Fibroblast of mammary gland (primary cell): ENCODE measurements around the gene RASSF4.
A peak's percentile ranks its signal among the peaks of the same experiment; 100 is the strongest.

Experiments
- DNase-seq: peaks from one replicate; pipeline ENCODE4 v3.0.0-alpha.2; 2010; ENCODE audit warnings: low read depth
- H3K4me3 ChIP-seq: 2 replicates; pipeline ENCODE4 v1.5.1; 2011; ENCODE audit warnings: low read depth, mild to moderate bottlenecking, low read length, moderate library complexity; ENCODE audit not compliant: control insufficient read depth
- TF ChIP-seq, protein P1 (sequence below): conservative IDR thresholded peaks from 2 replicates; pipeline ENCODE4 v1.5.1; 2011; ENCODE audit warnings: low read depth, low read length, inconsistent platforms; ENCODE audit not compliant: control insufficient read depth, insufficient read depth

The RASSF4 gene

DNA sequence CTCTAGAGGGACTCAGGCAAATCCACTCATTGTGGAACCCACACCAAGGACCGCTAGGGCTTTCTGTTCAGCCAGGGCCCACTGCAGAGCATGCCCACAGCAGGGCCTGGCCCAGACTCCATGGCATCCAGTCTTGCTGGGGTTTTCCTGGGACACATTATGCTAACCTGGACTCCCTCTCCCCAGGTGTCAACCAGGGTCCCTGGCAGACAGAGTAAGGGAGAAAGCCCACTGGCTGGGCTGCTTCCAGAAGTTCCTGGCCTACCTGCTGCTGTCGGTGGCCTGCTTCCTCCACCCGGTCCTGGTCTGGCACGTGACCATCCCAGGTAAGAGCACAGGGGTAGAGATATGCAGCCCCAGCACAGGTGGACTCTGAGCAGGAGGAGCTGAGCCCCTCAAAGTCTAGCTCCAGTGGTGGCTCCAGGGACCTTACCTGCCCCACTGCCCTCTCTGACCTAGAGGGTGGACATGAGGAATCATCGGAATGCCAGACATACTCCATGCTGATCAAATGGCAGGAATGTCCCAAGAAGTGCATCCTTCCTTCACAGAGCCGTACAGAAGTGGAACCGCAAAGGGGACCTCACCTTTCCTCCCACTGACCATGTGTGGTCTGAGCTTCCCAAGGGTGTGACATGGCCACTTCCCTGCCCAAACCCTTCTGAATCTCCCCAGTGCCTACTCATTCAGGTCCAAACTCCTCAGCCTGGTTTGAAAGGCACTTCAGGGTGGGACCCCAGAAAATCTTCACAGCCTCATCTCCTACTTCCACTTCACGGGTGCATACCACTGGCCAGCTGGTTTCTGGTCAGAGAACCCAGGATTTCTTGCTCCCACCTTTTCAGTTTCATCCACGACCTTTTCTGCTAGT, 25.9 kb upstream of the RASSF4 start:
- TF ChIP-seq, protein P1, sequence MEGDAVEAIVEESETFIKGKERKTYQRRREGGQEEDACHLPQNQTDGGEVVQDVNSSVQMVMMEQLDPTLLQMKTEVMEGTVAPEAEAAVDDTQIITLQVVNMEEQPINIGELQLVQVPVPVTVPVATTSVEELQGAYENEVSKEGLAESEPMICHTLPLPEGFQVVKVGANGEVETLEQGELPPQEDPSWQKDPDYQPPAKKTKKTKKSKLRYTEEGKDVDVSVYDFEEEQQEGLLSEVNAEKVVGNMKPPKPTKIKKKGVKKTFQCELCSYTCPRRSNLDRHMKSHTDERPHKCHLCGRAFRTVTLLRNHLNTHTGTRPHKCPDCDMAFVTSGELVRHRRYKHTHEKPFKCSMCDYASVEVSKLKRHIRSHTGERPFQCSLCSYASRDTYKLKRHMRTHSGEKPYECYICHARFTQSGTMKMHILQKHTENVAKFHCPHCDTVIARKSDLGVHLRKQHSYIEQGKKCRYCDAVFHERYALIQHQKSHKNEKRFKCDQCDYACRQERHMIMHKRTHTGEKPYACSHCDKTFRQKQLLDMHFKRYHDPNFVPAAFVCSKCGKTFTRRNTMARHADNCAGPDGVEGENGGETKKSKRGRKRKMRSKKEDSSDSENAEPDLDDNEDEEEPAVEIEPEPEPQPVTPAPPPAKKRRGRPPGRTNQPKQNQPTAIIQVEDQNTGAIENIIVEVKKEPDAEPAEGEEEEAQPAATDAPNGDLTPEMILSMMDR, result no peak
- no peak overlapping the region for H3K4me3 ChIP-seq
- no peak for DNase-seq

DNA sequence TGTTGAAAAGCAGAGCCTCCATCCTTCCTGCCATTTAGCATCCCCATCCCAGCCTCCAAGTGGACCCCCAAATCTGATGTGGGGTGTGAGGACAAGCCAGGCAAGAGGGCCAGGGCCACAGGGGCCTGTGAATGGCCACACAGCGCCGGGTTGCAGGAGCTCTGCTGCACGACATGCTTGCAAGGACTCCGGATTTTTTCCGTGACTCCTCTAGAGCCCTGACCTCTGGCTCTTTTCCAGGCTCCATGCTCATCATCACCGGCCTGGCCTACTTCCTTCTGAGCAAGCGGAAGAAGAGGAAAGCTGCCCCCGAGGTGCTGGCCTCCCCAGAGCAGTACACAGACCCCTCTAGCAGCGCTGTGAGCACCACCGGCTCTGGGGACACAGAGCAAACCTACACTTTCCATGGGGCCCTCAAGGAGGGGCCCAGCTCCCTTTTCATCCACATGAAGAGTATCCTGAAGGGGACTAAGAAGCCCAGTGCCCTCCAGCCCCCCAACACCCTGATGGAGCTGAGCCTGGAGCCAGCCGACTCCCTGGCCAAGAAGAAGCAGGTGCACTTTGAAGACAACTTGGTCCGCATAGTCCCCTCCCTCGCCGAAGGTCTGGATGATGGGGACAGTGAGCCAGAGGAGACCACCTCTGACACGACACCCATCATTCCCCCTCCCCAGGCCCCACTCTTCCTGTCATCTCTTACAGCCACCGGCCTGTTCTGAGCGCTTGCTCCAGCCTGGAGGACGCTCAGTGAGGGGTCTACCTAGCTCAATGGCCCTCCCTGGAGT, 25.0 kb upstream of the RASSF4 start:
- TF ChIP-seq, protein P1, result no peak
- DNase-seq, result peak; percentile 42
- no peak overlapping the region for H3K4me3 ChIP-seq

DNA sequence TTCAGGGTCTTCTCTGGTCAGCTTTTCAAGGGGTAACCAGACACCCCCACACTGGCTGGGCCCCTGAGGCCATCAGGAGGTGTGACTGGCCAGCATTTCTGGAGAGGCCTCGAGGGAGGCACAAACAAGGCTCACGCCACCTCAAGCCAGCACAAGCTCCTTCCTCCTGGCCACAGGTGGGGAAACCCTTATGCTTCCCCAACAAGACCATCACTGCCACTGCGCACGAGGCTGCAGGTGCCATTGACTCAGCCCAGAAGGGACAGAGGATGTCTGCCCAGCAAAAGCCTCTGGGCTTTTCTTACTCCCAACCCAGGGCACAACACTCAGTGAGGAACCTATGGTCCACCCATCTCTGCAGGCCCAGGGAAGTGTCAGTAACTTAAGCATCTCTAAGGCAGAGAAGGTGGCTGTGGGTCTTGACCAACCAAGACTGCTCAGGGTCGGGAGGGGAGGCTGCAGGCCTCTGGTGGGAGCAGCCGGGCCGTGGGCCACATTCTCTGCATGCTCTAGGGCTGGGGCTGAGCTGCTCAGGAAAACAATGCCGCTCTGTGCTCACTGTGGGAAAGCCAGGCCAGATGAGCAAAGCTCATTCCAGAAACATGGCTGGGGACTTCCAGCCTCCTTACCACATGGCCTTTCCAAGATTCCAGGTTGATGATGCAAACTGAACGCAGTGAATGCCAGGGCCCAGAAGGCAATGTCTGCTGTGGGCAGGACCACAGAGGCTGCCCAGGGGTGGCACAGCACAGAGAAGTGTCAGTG, 24.2 kb upstream of the RASSF4 start:
- TF ChIP-seq, protein P1, result no peak
- H3K4me3 ChIP-seq, result no peak overlapping the region
- peak; percentile 72 for DNase-seq

DNA sequence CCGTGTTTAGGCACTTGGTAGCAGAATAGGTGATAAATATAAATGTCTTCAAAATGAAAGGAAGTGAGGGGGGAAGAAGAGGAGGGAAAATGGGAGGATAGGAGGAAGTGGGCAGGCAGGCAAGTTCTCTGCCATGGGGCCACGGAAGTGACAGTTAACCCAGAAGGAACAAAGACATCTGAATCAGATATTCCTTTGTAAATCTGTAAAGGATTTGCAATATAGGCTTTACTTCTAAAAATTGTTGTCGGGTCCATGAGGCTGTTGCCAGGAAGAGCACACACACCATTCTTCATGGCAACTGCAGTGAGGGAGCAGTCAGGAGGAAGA, 23.7 kb upstream of the RASSF4 start:
- no peak overlapping the region for H3K4me3 ChIP-seq
- TF ChIP-seq, protein P1, result no peak
- DNase-seq, result no peak

DNA sequence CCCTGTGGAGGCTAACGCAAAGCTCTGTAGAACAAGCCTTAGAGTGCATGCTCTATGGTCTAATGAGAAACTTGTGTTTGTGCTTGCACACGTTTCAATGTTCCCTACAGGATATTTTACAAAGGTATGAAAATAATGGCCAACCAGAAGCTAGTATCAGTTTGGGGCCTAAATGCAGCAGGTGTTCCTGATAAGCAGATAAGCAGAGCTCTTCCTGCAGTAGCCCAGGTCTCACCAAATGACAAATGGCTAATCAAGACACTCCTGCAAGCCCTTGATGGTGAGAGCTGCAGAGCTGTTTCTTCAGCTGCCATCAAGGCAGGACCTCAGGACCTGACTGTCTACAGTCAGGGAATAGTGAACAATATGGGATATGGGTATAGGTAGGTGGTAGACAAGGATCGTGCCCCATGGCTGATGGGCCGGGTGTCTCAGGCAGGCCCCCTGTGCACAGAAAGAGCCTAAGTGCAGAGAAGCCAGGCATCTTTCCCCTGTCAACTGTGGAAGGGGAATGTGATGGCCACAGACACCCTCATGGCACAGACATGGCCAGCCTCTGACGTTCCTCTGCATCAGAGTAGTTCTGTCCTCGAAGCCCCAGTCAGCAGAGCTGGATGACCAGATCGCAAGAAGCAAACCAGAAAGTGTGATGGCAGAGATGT, 23.2 kb upstream of the RASSF4 start:
- TF ChIP-seq, protein P1, result no peak
- DNase-seq, result no peak
- H3K4me3 ChIP-seq, result no peak overlapping the region
